Measurements from ENCODE around the gene LPP.

Gene LPP

DNA sequence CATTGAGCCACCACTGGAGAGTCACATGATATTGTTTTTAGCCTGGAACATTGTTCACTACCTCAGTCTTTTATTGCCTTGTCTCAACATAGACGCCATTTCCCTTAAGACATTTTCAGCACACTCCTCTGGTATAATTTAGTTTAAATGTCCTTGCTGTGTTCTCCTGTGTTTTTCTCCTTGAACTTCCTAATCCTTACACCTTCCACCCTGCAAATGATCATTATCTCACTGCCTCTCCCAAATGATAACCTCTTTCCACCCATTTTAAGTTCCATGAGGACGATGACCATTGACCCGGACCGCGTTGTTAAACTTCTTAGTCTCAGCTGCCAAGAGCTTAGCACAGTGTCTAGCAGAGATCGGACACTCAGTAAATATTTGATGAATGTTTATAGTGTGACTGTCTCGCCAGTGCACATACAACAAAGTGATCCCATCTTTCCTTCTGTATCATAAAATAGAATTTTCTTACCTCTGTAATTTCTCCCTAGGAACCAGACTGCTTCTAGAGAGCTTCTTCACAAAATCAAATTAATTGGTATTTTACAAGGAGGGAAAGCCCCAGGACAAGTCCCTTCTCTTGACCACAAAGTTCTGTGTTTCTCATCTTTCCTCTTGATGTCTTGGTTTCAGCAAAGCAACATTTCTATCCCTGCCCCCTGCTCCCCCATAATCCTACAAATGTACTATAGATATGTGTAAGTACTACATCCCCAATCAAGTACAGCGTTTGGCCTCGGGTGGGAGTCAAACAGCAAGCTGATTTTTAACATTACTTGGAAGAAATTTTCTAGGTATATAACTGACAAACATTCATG is 429.6 kb downstream of the LPP start:
- no peak overlapping the region for H3K4me3 ChIP-seq (ENCODE audit: low read depth, low read length)
- peaks cover 8% of the 10 kb centered on the region; the same call in 1 of the 2 replicates for H3K4me1 ChIP-seq
- H3K36me3 ChIP-seq: no peaks in the 10 kb centered on the region
- no peaks in the 10 kb centered on the region for H3K9me3 ChIP-seq
- H3K27me3 ChIP-seq: no peaks in the 10 kb centered on the region
- DNase-seq: no peak
- TF ChIP-seq, protein P1, sequence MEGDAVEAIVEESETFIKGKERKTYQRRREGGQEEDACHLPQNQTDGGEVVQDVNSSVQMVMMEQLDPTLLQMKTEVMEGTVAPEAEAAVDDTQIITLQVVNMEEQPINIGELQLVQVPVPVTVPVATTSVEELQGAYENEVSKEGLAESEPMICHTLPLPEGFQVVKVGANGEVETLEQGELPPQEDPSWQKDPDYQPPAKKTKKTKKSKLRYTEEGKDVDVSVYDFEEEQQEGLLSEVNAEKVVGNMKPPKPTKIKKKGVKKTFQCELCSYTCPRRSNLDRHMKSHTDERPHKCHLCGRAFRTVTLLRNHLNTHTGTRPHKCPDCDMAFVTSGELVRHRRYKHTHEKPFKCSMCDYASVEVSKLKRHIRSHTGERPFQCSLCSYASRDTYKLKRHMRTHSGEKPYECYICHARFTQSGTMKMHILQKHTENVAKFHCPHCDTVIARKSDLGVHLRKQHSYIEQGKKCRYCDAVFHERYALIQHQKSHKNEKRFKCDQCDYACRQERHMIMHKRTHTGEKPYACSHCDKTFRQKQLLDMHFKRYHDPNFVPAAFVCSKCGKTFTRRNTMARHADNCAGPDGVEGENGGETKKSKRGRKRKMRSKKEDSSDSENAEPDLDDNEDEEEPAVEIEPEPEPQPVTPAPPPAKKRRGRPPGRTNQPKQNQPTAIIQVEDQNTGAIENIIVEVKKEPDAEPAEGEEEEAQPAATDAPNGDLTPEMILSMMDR (IDR thresholded peaks at IDR 0.05; ENCODE audit: low read depth, low read length): no peak

DNA sequence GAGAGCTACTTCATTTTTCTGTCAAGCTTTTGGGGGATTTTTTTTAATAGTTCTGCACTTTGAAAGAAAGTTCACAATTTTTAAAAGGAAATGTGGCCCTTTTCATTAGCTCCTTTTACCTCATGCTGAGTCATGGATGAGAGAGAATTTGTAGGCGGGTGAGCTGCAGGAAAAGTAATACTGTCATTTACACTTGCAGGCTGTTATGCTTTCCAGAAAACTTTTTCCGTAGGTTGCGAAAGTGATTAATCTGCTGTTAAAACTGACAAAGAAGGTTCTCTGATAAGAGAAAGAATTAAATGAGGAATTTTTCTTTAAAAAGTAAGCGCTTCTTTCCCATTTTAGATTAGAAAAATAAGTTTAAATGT is 430.2 kb downstream of the LPP start:
- Histone ChIP-seq H3K4me1 (peaks cover 8% of the 10 kb centered on the region; the same call in 1 of the 2 replicates), H3K9me3 (no peaks in the 10 kb centered on the region), H3K27me3 (no peaks in the 10 kb centered on the region), H3K36me3 (no peaks in the 10 kb centered on the region), H3K4me3 (ENCODE audit: low read depth, low read length) (no peak overlapping the region)
- DNase-seq: no peak
- TF ChIP-seq, protein P1 (IDR thresholded peaks at IDR 0.05; ENCODE audit: low read depth, low read length): no peak

DNA sequence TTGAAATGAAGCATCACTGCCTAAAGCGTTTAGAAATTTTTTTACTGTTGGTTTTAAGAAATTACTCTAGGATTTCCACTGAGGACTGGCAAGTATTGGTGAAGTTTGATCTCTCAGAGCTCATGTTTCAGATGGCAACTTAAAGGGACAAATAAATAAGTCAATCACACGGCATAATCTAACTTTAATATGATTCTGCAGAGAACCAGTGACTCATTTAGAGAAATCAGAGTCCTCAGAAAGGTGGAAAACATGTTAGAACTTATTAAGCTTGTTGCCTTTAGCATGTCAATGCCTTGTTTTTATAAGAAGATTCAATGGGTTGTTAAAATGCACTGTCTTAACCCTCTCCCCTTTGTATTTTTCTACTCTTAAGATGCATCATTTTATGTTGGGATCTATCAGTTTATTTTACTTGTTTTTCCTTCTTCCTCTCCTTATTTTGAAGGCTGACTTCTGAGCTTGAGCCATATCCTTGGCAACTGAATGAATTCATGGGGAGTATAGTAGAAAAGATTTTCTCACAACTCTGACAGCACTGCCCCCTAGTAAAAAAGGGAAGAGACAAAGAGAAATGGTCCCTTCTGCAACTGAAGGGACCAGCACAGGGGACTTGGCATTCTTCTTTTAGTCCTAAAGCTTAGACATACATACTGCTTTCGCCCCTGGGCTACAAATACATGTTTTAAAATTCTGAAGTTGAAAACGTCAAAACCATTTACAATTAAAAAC is 431.2 kb downstream of the LPP start:
- DNase-seq: no peak
- TF ChIP-seq, protein P1 (IDR thresholded peaks at IDR 0.05; ENCODE audit: low read depth, low read length): peak; percentile 17; the same call in 1 of the 2 replicates
- Histone ChIP-seq H3K4me3 (ENCODE audit: low read depth, low read length) (no peak overlapping the region), H3K4me1 (peaks cover 8% of the 10 kb centered on the region; the same call in 1 of the 2 replicates), H3K36me3 (no peaks in the 10 kb centered on the region), H3K9me3 (no peaks in the 10 kb centered on the region), H3K27me3 (no peaks in the 10 kb centered on the region)

DNA sequence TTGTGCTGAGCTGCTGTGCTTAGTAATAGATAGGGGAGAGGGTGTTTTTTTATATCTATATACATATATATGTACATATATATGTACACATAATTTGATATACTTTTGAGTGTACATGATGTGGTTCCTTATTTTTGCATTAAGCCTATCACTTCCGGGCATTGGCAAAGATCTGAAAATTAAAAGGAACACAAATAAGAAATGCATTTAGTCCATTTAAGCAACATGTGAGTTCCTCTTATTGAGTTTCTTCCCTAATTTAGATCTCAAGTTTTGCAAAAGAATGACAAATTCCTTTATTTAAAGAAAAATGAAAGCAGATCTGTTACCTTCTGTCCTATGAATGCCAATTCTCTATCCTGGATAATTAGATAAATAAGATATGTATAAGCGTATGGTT is 435.1 kb downstream of the LPP start:
- no peaks in the 10 kb centered on the region for H3K9me3 ChIP-seq
- DNase-seq: no peak
- no peaks in the 10 kb centered on the region for H3K36me3 ChIP-seq
- no peaks in the 10 kb centered on the region for H3K4me1 ChIP-seq
- no peaks in the 10 kb centered on the region for H3K27me3 ChIP-seq
- no peak overlapping the region for H3K4me3 ChIP-seq (ENCODE audit: low read depth, low read length)
- TF ChIP-seq, protein P1 (IDR thresholded peaks at IDR 0.05; ENCODE audit: low read depth, low read length): no peak

DNA sequence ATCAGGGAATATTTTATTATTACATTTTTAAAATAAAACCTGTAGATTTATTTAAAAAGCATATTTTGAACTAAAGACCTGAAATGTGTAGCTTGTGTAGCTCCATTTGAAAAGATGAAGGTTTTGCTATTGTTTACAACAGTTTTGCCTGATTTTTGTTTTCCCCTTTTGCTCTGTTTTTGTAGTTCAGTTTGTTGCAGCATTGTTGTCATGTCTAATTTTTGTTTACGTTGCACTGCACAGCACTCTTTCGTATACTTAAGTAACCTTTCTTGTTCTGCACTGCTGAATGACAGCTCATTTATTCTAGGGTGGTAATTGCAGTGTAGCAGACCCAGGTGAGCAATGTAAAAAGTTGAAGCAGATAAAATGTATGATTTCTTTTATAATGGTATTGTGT is 435.8 kb downstream of the LPP start:
- H3K36me3 ChIP-seq: no peaks in the 10 kb centered on the region
- TF ChIP-seq, protein P1 (IDR thresholded peaks at IDR 0.05; ENCODE audit: low read depth, low read length): no peak
- no peaks in the 10 kb centered on the region for H3K27me3 ChIP-seq
- H3K9me3 ChIP-seq: no peaks in the 10 kb centered on the region
- H3K4me3 ChIP-seq (ENCODE audit: low read depth, low read length): no peak overlapping the region
- DNase-seq: no peak
- H3K4me1 ChIP-seq: no peaks in the 10 kb centered on the region

DNA sequence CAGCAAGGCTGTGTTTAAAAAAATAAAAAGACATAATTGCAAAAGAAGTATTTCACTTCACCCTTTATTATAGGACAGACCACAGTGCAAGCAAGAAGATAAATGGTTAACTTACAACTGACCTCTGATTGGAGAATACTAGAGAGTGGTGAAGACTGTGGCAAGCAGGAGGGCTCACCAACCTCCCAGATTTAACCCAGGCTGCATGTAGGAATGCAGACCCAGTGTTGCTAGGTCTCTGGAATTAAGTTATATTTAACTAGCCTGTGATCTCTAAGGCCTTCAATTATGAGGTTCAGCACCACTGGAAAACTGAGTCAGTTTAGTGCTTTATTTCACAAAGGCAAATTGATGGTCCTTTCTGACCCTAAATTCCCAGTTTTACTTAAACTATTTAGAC is 436.6 kb downstream of the LPP start:
- H3K9me3 ChIP-seq: no peaks in the 10 kb centered on the region
- no peaks in the 10 kb centered on the region for H3K36me3 ChIP-seq
- TF ChIP-seq, protein P1 (IDR thresholded peaks at IDR 0.05; ENCODE audit: low read depth, low read length): no peak
- no peak for DNase-seq
- no peak overlapping the region for H3K4me3 ChIP-seq (ENCODE audit: low read depth, low read length)
- no peaks in the 10 kb centered on the region for H3K27me3 ChIP-seq
- H3K4me1 ChIP-seq: no peaks in the 10 kb centered on the region

Measured in BE2C (cell line).